ENCODE results near the gene EDNRA.

EDNRA gene

GRCh38 chr4:147591106-147591505 is 110.2 kb downstream of the EDNRA start:
- DNase-seq: no peak

GRCh38 chr4:147594107-147594506 is 113.2 kb downstream of the EDNRA start:
- no peak for DNase-seq

Data from activated CD4-positive, alpha-beta T cell treated with anti-CD3 and anti-CD28 coated beads for 1 hour (primary cell).